LNCAP (cell line): Measurements from ENCODE around the gene QSOX1.

Source experiments
- TF ChIP-seq, protein P1 (sequence below): fragments of 450-650 bp; IDR thresholded peaks from 2 replicates; pipeline ENCODE4 v1.5.1; 2017; ENCODE audit warnings: mild to moderate bottlenecking

Gene QSOX1

DNA sequence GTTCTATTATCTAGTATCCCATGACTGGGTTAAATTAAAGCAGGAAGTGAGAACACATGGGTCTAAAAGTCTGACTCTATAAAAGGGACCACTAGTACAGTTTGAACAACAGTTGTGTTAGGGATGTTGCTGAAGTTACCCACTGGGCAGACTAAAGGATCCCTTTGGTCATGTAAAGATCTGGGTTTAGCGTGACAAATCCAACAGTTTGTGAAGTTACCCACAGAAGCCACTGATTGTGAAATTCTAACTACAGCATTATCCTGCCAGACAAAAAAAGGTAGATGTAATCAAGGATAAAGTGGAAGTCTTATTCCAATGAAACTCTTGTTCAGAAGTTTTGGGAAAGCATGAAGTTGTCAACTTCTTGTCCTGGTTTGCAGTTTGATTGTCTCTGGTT, 5.7 kb downstream of the QSOX1 start:
- TF ChIP-seq, protein P1, sequence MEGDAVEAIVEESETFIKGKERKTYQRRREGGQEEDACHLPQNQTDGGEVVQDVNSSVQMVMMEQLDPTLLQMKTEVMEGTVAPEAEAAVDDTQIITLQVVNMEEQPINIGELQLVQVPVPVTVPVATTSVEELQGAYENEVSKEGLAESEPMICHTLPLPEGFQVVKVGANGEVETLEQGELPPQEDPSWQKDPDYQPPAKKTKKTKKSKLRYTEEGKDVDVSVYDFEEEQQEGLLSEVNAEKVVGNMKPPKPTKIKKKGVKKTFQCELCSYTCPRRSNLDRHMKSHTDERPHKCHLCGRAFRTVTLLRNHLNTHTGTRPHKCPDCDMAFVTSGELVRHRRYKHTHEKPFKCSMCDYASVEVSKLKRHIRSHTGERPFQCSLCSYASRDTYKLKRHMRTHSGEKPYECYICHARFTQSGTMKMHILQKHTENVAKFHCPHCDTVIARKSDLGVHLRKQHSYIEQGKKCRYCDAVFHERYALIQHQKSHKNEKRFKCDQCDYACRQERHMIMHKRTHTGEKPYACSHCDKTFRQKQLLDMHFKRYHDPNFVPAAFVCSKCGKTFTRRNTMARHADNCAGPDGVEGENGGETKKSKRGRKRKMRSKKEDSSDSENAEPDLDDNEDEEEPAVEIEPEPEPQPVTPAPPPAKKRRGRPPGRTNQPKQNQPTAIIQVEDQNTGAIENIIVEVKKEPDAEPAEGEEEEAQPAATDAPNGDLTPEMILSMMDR: no peak

DNA sequence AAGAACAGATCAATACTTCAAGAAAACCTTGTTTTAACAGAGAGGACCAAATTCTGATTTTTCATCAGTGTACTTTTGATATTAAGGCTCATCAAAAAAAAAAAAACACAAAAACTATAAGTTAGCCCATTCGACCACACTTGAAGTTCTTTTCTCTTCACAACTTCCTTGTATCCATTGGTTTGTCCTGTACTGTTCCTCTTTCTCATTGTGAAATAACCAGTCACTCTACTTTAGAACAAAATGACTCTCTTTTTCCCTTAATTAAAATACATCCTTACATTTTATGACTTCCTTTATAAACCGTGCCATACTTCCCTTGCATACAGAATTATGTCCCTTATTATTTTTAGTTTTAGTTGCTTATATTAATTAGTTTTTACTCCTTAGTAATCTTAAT, 8.4 kb downstream of the QSOX1 start:
- TF ChIP-seq, protein P1: no peak

DNA sequence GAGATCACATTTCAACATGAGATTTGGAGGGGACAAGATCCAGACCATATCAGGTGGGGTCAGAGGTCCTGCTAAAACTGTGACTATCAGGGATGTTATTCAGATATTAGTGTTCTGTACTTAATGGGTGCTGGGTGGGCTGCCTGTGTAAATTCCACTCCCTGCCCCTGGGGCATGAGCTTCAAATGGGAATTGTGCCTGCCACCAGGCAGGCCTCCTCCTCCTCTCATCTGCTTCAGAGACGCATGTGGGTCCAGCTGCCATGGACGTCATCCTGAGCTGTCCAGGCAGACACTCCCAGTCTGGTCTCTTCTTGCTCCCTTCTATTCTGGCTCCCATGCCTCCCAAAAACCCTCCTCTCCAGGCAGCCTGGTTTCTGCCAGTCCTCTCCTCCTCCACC, 10.4 kb downstream of the QSOX1 start:
- TF ChIP-seq, protein P1: no peak

DNA sequence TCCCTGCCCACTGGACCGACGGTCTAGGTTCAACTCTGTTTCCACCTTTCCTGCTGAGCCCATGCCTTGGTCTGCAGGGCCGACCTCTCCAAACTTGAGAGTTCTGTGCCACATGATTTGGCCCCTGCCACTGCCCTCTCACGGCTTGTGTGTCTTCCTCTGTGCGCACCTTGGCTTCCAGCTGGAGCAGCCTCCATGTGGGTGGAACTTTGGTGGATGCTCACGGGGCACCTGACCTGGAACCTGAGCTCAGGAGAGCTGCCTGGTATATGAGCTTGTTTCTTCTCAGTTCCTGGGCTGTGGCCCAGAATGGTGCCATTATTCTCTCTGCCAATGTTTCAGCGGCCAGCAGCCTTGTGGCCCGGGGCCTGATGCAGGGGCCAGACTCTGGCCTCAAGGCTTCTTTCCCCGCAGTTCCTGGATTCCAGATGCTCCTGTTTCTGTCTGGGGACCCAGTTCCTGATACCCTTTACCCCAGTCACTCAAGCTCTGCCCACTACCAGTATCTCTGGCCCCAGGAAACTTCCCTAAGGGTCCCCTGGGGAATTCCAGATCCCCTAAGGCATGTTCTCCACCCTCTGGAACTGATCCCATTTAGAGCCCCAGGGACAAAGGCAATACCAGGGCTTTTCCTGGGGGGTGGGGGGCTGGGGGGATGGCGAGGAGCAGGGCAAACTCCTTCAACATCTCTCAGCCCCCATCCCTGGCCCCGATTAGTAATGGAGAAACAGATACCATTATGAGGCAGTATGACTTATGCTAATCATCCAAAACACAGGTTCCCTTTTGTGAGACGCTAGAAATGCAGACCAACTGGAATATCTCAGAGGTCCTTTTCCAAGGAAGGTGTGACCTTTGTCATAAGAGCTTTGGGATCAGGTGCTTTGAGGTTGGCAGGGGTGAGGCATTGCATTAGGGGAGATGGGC, 11.1 kb downstream of the QSOX1 start:
- TF ChIP-seq, protein P1: no peak

DNA sequence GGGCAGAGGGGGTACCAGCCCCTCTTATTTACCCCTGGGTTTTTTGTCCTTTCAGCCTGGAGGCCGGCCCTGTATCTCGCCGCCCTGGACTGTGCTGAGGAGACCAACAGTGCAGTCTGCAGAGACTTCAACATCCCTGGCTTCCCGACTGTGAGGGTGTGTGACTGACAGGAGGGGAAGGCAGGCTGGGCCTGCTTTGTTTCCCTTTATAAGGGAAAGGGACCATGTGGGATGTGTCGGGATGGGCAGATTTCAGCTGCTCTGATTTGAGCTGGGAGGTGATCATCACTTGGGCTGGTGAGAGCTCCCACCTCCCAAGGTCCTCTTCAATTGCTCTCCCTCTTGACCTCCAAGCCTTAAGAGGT, 11.7 kb downstream of the QSOX1 start:
- TF ChIP-seq, protein P1: no peak

DNA sequence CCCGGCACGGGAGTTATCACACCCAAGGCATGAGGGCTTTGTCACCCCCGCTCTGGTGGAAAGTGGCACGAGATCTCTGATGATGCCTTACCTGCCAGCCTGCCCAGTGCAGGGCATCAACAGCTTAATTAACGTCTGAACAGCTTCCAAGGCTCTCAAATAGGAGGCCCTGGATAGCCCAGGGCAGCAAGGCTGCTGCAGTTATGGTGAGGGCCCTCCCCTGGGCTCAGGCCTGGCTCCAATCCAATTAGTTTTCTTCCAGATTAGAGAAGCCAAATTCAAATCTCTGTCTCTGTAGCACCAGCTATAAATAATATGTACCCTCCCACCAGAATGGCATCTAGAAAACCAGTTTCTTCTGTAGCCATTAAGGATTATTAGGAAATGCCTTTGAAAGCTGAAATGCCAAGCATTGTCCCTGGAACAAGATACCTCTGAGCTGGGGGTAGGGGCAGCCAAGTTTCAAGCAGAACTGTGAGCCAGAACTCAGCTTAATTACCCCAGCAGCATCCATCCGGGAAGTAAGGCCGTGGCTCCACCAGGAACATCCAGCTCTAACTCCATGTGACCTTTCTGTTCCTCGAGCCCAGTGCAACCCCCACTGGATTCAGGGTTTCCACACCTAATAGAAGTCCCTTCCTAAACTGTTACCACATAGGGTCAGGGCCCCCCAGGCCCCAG, 12.5 kb downstream of the QSOX1 start:
- TF ChIP-seq, protein P1: no peak

DNA sequence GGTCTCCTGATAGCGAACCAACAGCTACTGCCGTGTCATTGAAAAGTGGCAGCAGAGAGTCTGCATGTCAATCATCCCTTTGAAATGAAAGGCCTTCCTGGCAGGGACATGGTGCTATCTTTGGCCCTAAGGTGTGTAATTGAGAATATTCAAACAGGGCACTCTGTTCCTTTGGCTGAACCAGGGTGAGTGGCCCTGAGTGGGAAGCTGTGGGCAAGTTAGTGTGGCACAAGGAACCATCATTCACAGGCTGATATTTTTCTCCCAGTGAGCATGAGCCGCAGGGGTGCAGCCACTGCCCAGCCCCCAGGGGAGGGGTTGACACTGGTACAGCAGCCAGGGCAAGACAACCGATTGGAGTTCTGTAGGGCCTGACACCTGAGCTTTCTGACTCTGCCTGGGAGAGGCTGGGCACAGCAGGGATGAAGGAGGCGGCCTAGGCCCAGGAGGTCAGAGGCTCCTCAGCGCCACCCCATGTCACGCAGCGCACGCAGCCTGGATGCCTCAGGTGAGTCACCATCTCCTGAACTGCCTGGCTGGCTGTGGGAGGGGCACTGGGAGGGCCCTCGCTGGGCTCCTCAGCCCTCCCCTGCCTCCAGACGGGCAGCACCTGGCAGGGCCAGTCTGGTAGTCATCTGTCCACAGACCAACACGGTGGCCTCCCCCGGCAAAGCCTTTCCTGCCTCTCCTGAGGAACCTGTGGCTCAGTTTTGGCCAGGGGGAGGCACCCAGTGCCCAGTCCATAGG, 13.2 kb downstream of the QSOX1 start:
- TF ChIP-seq, protein P1: no peak
